DND-41 (cell line): Measurements from ENCODE around the gene SPEM1.
A peak's percentile ranks its signal among the peaks of the same experiment; 100 is the strongest.

ENCODE experiments used
- CTCF ChIP-seq: IDR thresholded peaks from 2 replicates; pipeline ENCODE4 v1.5.1; 2012; ENCODE audit warnings: borderline replicate concordance, low read length, moderate library complexity, mild to moderate bottlenecking; ENCODE audit not compliant: poor library complexity, severe bottlenecking; ENCODE audit errors: extremely low read depth
- EZH2 ChIP-seq: IDR thresholded peaks from 3 replicates; pipeline ENCODE4 v1.6.1; 2012; ENCODE audit warnings: borderline replicate concordance, low read depth, mild to moderate bottlenecking, moderate library complexity, low read length, inconsistent platforms; ENCODE audit not compliant: severe bottlenecking

- peak; percentile 53 for TF ChIP-seq CTCF
- no peak for TF ChIP-seq EZH2
Observed at GRCh38 chr17:7436556-7437368, 16.6 kb downstream of the SPEM1 start.
